Measurements from ENCODE around the gene VAC14. TPM values are rescaled to one million over a fixed set of nuclear protein-coding genes. Genes with fewer than 3 reads are reported as not detected.

Gene VAC14
- polyA plus RNA-seq, 1 donor from 2014 or later: 8.6 TPM

DNA sequence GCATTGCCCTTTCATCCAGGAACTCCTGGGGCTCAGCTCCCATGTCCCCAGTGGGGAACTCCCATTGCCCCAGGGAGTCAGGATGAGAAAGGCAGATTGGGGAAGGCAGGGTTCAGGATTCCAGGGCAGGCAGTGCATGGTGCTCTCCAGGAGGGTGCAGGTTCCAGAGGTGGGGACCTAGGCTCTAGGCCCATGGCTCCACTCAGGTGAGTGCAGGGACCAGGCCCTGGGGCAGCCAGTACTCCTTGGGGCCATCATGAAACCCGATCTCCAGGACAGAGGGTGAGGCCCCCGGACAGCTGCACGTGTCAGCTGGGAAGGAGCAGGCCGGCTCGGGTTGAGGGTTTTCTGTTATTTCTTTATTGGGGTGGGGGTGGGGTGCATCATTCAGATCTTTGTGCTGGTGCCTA, 113.9 kb downstream of the VAC14 start:
- Histone ChIP-seq H3K9ac (ENCODE audit: low read length) (no peak overlapping the region), H3K27ac (ENCODE audit: low read length) (no peak overlapping the region), H3K9me2 (ENCODE audit: insufficient read depth, low read length) (no peaks in the 10 kb centered on the region), H2AFZ (ENCODE audit: low read depth, low read length) (no peak overlapping the region), H3K4me2 (ENCODE audit: low read length) (no peak overlapping the region), H3K79me2 (replicated peaks; ENCODE audit: insufficient read depth, low read length) (peaks cover 23% of the 10 kb centered on the region), H3K4me3 (ENCODE audit: low read length) (no peak overlapping the region), H3K9me3 (ENCODE audit: low read length) (no peaks in the 10 kb centered on the region), H3K36me3 (ENCODE audit: insufficient read depth, low read length) (no peaks in the 10 kb centered on the region), H3F3A (ENCODE audit: insufficient read depth, low read length, poor library complexity, severe bottlenecking) (no peaks in the 10 kb centered on the region), H3K27me3 (ENCODE audit: insufficient read depth, low read depth, low read length) (no peaks in the 10 kb centered on the region), H4K20me1 (ENCODE audit: insufficient read depth) (peaks cover 3% of the 10 kb centered on the region)
- TF ChIP-seq EP300 (conservative IDR thresholded peaks at IDR 0.05; ENCODE audit: poor library complexity, severe bottlenecking): no peak
- no peak for TF ChIP-seq EZH2 (IDR thresholded peaks at IDR 0.05; ENCODE audit: borderline replicate concordance, insufficient read depth, low read length, poor library complexity, severe bottlenecking)
- no peak for TF ChIP-seq POLR2AphosphoS5 (IDR thresholded peaks at IDR 0.05)

DNA sequence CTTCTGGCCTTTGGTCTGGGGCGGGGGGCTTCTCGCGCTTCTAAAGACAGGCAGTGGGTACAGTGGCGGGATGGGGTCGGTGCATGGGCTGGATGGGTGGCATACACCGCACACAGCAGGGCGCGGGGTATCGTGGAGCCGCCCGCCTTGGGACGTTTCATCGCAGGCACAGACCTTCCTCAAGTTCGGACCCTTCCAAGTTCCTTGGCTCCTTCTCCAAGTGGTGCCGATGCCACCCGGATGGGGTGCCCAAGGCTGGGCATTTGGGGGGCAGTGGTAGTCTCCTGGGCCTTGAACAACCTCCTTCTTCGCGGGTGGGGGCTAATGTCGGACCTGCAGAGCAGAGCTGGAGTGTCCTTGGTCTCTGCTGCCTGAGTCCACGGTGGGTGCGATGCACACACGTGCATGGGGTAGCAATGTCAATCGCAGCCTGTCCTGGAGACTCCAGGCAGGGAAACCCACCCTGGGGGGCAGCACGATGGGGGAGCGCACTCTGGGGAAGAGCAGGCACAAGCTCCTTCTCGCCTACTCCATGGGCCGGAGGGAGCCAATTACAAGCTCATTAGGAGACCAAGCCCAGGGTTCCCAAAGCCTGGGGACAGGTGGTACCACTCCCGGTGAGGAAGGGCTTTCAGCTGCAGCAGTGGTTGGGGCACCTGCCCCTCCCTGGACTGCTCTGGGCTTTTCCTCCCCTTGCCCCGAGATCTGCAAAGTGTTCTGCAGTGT, 114.4 kb downstream of the VAC14 start:
- Histone ChIP-seq H3K4me3 (ENCODE audit: low read length) (peak overlapping the region; percentile 63), H3K9me2 (ENCODE audit: insufficient read depth, low read length) (no peaks in the 10 kb centered on the region), H2AFZ (ENCODE audit: low read depth, low read length) (peak overlapping the region; percentile 73), H4K20me1 (ENCODE audit: insufficient read depth) (peaks cover 3% of the 10 kb centered on the region), H3F3A (ENCODE audit: insufficient read depth, low read length, poor library complexity, severe bottlenecking) (no peaks in the 10 kb centered on the region), H3K79me2 (replicated peaks; ENCODE audit: insufficient read depth, low read length) (peaks cover 23% of the 10 kb centered on the region), H3K9ac (ENCODE audit: low read length) (peak overlapping the region; percentile 82), H3K27ac (ENCODE audit: low read length) (peak overlapping the region; percentile 73), H3K27me3 (ENCODE audit: insufficient read depth, low read depth, low read length) (no peaks in the 10 kb centered on the region), H3K9me3 (ENCODE audit: low read length) (no peaks in the 10 kb centered on the region), H3K36me3 (ENCODE audit: insufficient read depth, low read length) (no peaks in the 10 kb centered on the region), H3K4me2 (ENCODE audit: low read length) (peak overlapping the region; percentile 55)
- no peak for TF ChIP-seq REST (IDR thresholded peaks at IDR 0.05; ENCODE audit: borderline replicate concordance)
- TF ChIP-seq POLR2AphosphoS5 (IDR thresholded peaks at IDR 0.05): no peak
- no peak for TF ChIP-seq MXI1 (conservative IDR thresholded peaks at IDR 0.05; ENCODE audit: poor library complexity, severe bottlenecking)
- TF ChIP-seq EP300 (conservative IDR thresholded peaks at IDR 0.05; ENCODE audit: poor library complexity, severe bottlenecking): peak; percentile 5

DNA sequence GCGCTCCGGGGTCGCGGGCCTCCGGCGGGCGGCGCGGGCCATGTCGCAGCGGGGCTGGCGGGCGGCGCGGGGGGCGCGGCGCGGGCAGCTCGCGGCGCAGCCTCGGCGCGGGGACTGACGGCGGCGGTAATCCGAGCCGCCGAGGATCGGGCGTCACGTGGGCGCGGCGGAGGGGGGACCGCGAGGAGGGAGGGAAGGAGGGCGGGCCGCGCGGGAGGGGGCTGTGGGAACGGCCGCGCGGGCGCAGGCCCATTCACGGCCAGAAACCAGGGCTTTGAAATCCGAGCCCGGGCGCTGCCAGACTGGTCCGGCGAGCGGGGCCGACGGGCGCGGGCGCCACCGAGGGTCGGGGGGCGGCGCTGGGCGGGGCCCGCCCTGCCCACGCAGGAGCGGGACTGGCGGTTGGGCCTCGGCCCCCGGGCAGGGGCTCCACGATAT, 115.0 kb downstream of the VAC14 start, which contains the start of gene MTSS2:
Gene MTSS2, minus strand, starts transcription at position 116 of the 438 bp plus-strand sequence. CDS start 262 bp downstream, outside the sequence.
- no peaks in the 10 kb centered on the region for H3F3A ChIP-seq (ENCODE audit: insufficient read depth, low read length, poor library complexity, severe bottlenecking)
- H3K27me3 ChIP-seq (ENCODE audit: insufficient read depth, low read depth, low read length): no peaks in the 10 kb centered on the region
- H4K20me1 ChIP-seq (ENCODE audit: insufficient read depth): peaks cover 3% of the 10 kb centered on the region
- H3K79me2 ChIP-seq (replicated peaks; ENCODE audit: insufficient read depth, low read length): peaks cover 23% of the 10 kb centered on the region
- H3K4me3 ChIP-seq (ENCODE audit: low read length): peak within 1 kb of the TSS; percentile 91
- peak within 1 kb of the TSS; percentile 73 for H3K27ac ChIP-seq (ENCODE audit: low read length)
- TF ChIP-seq SMC3 (conservative IDR thresholded peaks at IDR 0.05; ENCODE audit: poor library complexity): no peak
- TF ChIP-seq EP300 (conservative IDR thresholded peaks at IDR 0.05; ENCODE audit: poor library complexity, severe bottlenecking): peak; percentile 17
- peak; percentile 72 for TF ChIP-seq POLR2AphosphoS5 (IDR thresholded peaks at IDR 0.05)
- H3K4me2 ChIP-seq (ENCODE audit: low read length): peak within 1 kb of the TSS; percentile 97
- H2AFZ ChIP-seq (ENCODE audit: low read depth, low read length): peak within 1 kb of the TSS; percentile 73
- H3K9ac ChIP-seq (ENCODE audit: low read length): peak within 1 kb of the TSS; percentile 89
- H3K36me3 ChIP-seq (ENCODE audit: insufficient read depth, low read length): no peaks in the 10 kb centered on the region
- H3K9me3 ChIP-seq (ENCODE audit: low read length): no peaks in the 10 kb centered on the region
- H3K9me2 ChIP-seq (ENCODE audit: insufficient read depth, low read length): no peaks in the 10 kb centered on the region
